ENCODE results near the gene SPSB1. TPM values are rescaled to one million over a fixed set of nuclear protein-coding genes. Genes with fewer than 3 reads are reported as not detected.

SPSB1 gene
- total and polyA plus RNA-seq, 12 donors, result 1.4 to 14.0 (median 9.9) TPM

GRCh38 chr1:9286556-9286955 is 6.1 kb upstream of the SPSB1 start:
- WGBS, 4 donors, result 52 to 79% (median 73%) methylated on average over 6 of the region's 6 CpGs
- no peak for DNase-seq
- H3K27me3 ChIP-seq, result no peaks in the 10 kb centered on the region
- no peak overlapping the region for H3K4me3 ChIP-seq
- intact Hi-C loops (cut with DNase I), result loop anchor here (5.0 to 10.0 kb wide), 3 partner anchors 168 to 206 kb away; no protein-coding TSS in a partner anchor
- H3K27ac ChIP-seq, result no peak overlapping the region
- H3K9me3 ChIP-seq (replicated peaks in 1 of 3), result peaks cover 0 to 13% (median 0%) of the 10 kb centered on the region in 3 donors
- TF ChIP-seq POLR2A (IDR thresholded peaks at IDR 0.05) (no peak), CTCF (IDR thresholded peaks at IDR 0.05) (no peak)
- H3K36me3 ChIP-seq (replicated peaks in 1 of 2), result no peaks in the 10 kb centered on the region
- peaks cover 8 to 17% of the 10 kb centered on the region in 2 donors for H3K4me1 ChIP-seq (replicated peaks in 1 of 2)

- DNase-seq, result peak; percentile 65 to 95 (median 84)
- 43 to 49% (median 46%) methylated on average over 6 of the region's 6 CpGs for WGBS, 4 donors
- Histone ChIP-seq H3K36me3 (replicated peaks in 1 of 2) (no peaks in the 10 kb centered on the region), H3K9me3 (replicated peaks in 1 of 3) (peaks cover 0 to 13% (median 0%) of the 10 kb centered on the region in 3 donors), H3K4me3 (no peak overlapping the region), H3K27me3 (no peaks in the 10 kb centered on the region), H3K4me1 (replicated peaks in 1 of 2) (peaks cover 10 to 29% of the 10 kb centered on the region in 2 donors), H3K27ac (peak overlapping the region in 4 of 5 donors; percentile 71 to 91 (median 83))
- TF ChIP-seq CTCF (IDR thresholded peaks at IDR 0.05) (peak; percentile 90 to 98 (median 98)), POLR2A (IDR thresholded peaks at IDR 0.05) (no peak)
- intact Hi-C loops (cut with DNase I), result loop anchor here (5.0 to 10.0 kb wide), 3 partner anchors 166 to 203 kb away; no protein-coding TSS in a partner anchor
Observed at GRCh38 chr1:9289090-9289534, 3.6 kb upstream of the SPSB1 start.

GRCh38 chr1:9289711-9290485 is 2.8 kb upstream of the SPSB1 start:
- peaks cover 14 to 36% of the 10 kb centered on the region in 2 donors for H3K4me1 ChIP-seq (replicated peaks in 1 of 2)
- DNase-seq, result peak; percentile 65 to 90 (median 87)
- peak overlapping the region; percentile 71 to 91 (median 77) for H3K27ac ChIP-seq
- H3K36me3 ChIP-seq (replicated peaks in 1 of 2), result no peaks in the 10 kb centered on the region
- H3K27me3 ChIP-seq, result no peaks in the 10 kb centered on the region
- intact Hi-C loops (cut with DNase I), result loop anchor here (5.0 to 10.0 kb wide), 3 partner anchors 165 to 202 kb away; no protein-coding TSS in a partner anchor
- H3K4me3 ChIP-seq, result no peak overlapping the region
- peaks cover 0 to 13% (median 0%) of the 10 kb centered on the region in 3 donors for H3K9me3 ChIP-seq (replicated peaks in 1 of 3)
- WGBS, 4 donors, result 11 to 27% (median 19%) methylated on average over 5 of the region's 5 CpGs
- no peak for TF ChIP-seq POLR2A (IDR thresholded peaks at IDR 0.05)
- TF ChIP-seq CTCF (IDR thresholded peaks at IDR 0.05), result no peak

- TF ChIP-seq CTCF (IDR thresholded peaks at IDR 0.05) (no peak), POLR2A (IDR thresholded peaks at IDR 0.05) (no peak)
- peak overlapping the region in 4 of 5 donors; percentile 59 to 93 (median 87) for H3K27ac ChIP-seq
- intact Hi-C loops (cut with DNase I), result no loop called here
- H3K4me1 ChIP-seq (replicated peaks in 1 of 2), result peaks cover 14 to 36% of the 10 kb centered on the region in 2 donors
- peak overlapping the region in 2 of 4 donors; percentile 32 to 94 for H3K4me3 ChIP-seq
- H3K9me3 ChIP-seq (replicated peaks in 1 of 3), result peaks cover 0 to 13% (median 0%) of the 10 kb centered on the region in 3 donors
- peak in 6 of 7 donors; percentile 54 to 83 (median 69) for DNase-seq
- no peaks in the 10 kb centered on the region for H3K27me3 ChIP-seq
- WGBS, 4 donors, result 12 to 22% (median 18%) methylated on average over 3 to 13 of the region's 13 CpGs
- H3K36me3 ChIP-seq (replicated peaks in 1 of 2), result no peaks in the 10 kb centered on the region
Observed at GRCh38 chr1:9291914-9292360, 757 bp upstream of the SPSB1 start.
